GM23338 (cell line): Measurements from ENCODE around the gene TCEAL8. TPM values are rescaled to one million over a fixed set of nuclear protein-coding genes. Genes with fewer than 3 reads are reported as not detected.
A peak's percentile ranks its signal among the peaks of the same experiment; 100 is the strongest.

Source experiments
- ATAC-seq: fragments of 200-7000 bp; cut with Tn5 transposase; 3 replicates; pipeline ENCODE4 v1.9.1; 2020
- DNase-seq: peaks from one replicate; pipeline ENCODE4 v3.0.0-alpha.2; 2015; ENCODE audit warnings: low spot score
- H2AFZ ChIP-seq: fragments of 200-600 bp; sonication (generic); 2 replicates; pipeline ENCODE4 v1.8.0; 2016; ENCODE audit warnings: antibody characterized with exemption, mild to moderate bottlenecking, moderate library complexity
- H3F3A ChIP-seq: fragments of 200-600 bp; sonication (generic); replicated peaks from 2 replicates; pipeline ENCODE4 v1.8.0; 2017; ENCODE audit warnings: antibody characterized with exemption, mixed run types, low read depth
- H3K27ac ChIP-seq: fragments of 200-600 bp; sonication (generic); 2 replicates; pipeline ENCODE4 v1.6.1; 2016; ENCODE audit warnings: low read depth
- H3K27me3 ChIP-seq: fragments of 200-600 bp; sonication (generic); 2 replicates; pipeline ENCODE4 v1.8.0; 2016; ENCODE audit warnings: mild to moderate bottlenecking, mixed run types, moderate library complexity; ENCODE audit not compliant: insufficient read depth
- H3K36me3 ChIP-seq: fragments of 200-600 bp; sonication (generic); 2 replicates; pipeline ENCODE4 v1.8.0; 2016; ENCODE audit warnings: mild to moderate bottlenecking; ENCODE audit not compliant: insufficient read depth
- H3K4me1 ChIP-seq: fragments of 200-600 bp; sonication (generic); 2 replicates; pipeline ENCODE4 v1.8.0; 2016; ENCODE audit warnings: mild to moderate bottlenecking, moderate library complexity; ENCODE audit not compliant: insufficient read depth
- H3K4me2 ChIP-seq: fragments of 200-600 bp; sonication (generic); 2 replicates; pipeline ENCODE4 v1.7.1; 2017; ENCODE audit warnings: mixed run types
- H3K4me3 ChIP-seq: fragments of 200-600 bp; sonication (generic); 2 replicates; pipeline ENCODE4 v1.6.1; 2016; ENCODE audit warnings: mixed run types
- H3K79me2 ChIP-seq: fragments of 200-600 bp; sonication (generic); replicated peaks from 2 replicates; pipeline ENCODE4 v1.8.0; 2017; ENCODE audit warnings: mild to moderate bottlenecking; ENCODE audit not compliant: insufficient read depth
- H3K9me2 ChIP-seq: fragments of 200-600 bp; sonication (generic); 2 replicates; pipeline ENCODE4 v1.8.0; 2017; ENCODE audit not compliant: insufficient read depth
- H4K20me1 ChIP-seq: fragments of 200-600 bp; sonication (generic); replicated peaks from 2 replicates; pipeline ENCODE4 v1.8.0; 2017; ENCODE audit warnings: mild to moderate bottlenecking; ENCODE audit not compliant: insufficient read depth
- H3K27ac Mint-ChIP-seq: 2 replicates; pipeline ENCODE4 v1.8.0; 2020; ENCODE audit warnings: inconsistent platforms, mild to moderate bottlenecking, moderate library complexity, mixed read lengths
- H3K27me3 Mint-ChIP-seq: 3 replicates; pipeline ENCODE4 v1.8.0; 2022; ENCODE audit warnings: low read depth, mild to moderate bottlenecking, moderate library complexity, mixed read lengths, inconsistent platforms; ENCODE audit not compliant: insufficient read depth, poor library complexity
- H3K36me3 Mint-ChIP-seq: 3 replicates; pipeline ENCODE4 v1.8.0; 2021; ENCODE audit warnings: low read depth, mild to moderate bottlenecking, inconsistent platforms, moderate library complexity, mixed read lengths
- H3K4me1 Mint-ChIP-seq: 3 replicates; pipeline ENCODE4 v1.8.0; 2020; ENCODE audit warnings: mild to moderate bottlenecking, inconsistent platforms, mixed read lengths
- H3K4me3 Mint-ChIP-seq: 3 replicates; pipeline ENCODE4 v1.8.0; 2021; ENCODE audit warnings: moderate library complexity, mild to moderate bottlenecking, inconsistent platforms, mixed read lengths
- H3K9me3 Mint-ChIP-seq: 3 replicates; pipeline ENCODE4 v1.8.0; 2020; ENCODE audit warnings: moderate library complexity, mild to moderate bottlenecking, inconsistent platforms, mixed read lengths
- CREB1 ChIP-seq: fragments of 250-450 bp; sonication (Bioruptor Pico); IDR thresholded peaks from 2 replicates; pipeline ENCODE4 v1.5.0; 2020; ENCODE audit warnings: low read depth, mild to moderate bottlenecking, moderate library complexity
- CTCF ChIP-seq, 2 experiments: fragments of 200-600 bp in 1 of 2; sonication (generic) in 1 of 2; conservative IDR thresholded peaks; 2 replicates each; pipeline versions ENCODE4 v1.5.1 to v1.6.1; 2016 to 2017; ENCODE audit warnings: antibody characterized with exemption in 2 of 2, low read depth in 2 of 2, mild to moderate bottlenecking in 2 of 2, moderate library complexity in 1 of 2
- EZH2phosphoT487 ChIP-seq: fragments of 200-600 bp; sonication (generic); IDR thresholded peaks from one replicate; pipeline ENCODE4 v1.8.1; 2018; ENCODE audit warnings: antibody characterized with exemption; ENCODE audit not compliant: unreplicated experiment
- NANOG ChIP-seq: IDR thresholded peaks from 2 replicates; pipeline ENCODE4 v1.6.1; 2016; ENCODE audit warnings: antibody characterized with exemption, borderline replicate concordance
- POLR2AphosphoS5 ChIP-seq: IDR thresholded peaks from 2 replicates; pipeline ENCODE4 v1.6.1; 2016; ENCODE audit warnings: antibody characterized with exemption, low read depth
- ZNF114 ChIP-seq: fragments of 250-450 bp; sonication (Bioruptor Pico); IDR thresholded peaks from 2 replicates; pipeline ENCODE4 v1.5.0; 2020; ENCODE audit warnings: mild to moderate bottlenecking, moderate library complexity
- polyA plus RNA-seq: library from polyadenylated mRNA; unstranded; fragments of >200 nt; fragmentation: Nextera tagmentation; extraction: Ambion mirVana; gene quantifications from 2 replicates; pipeline ENCODE4 v1.2.1, GENCODE V29; 2016
- total RNA-seq: library from RNA; depleted of rRNA; stranded (reverse); fragments of >200 nt; shearing (Covaris generic); gene quantifications from 2 replicates; pipeline ENCODE4 v1.2.3, GENCODE V29; 2014
- TF ChIP-seq, protein P1 (sequence below): fragments of 250-450 bp; sonication (Bioruptor Pico); IDR thresholded peaks from 2 replicates; pipeline ENCODE4 v1.5.0; 2020; ENCODE audit warnings: mild to moderate bottlenecking, moderate library complexity

The TCEAL8 gene
- total and polyA plus RNA-seq, 2 experiments from 2014 or later, result 105 to 168 TPM

- Histone ChIP-seq H3K79me2 (peaks cover 5% of the 10 kb centered on the region; the same call in 1 of the 2 replicates), H3F3A (no peaks in the 10 kb centered on the region), H3K9me2 (no peaks in the 10 kb centered on the region), H3K27ac (peak overlapping the region; percentile 90), H3K27me3 (peaks cover 7% of the 10 kb centered on the region; the same call in 1 of the 2 replicates), H3K4me2 (peak overlapping the region; percentile 76), H3K4me1 (0 out of 2 replicates have a peak, but pooled peaks cover 6% of the 10 kb centered on the region), H4K20me1 (no peaks in the 10 kb centered on the region), H3K36me3 (no peaks in the 10 kb centered on the region), H2AFZ (no peak overlapping the region), H3K4me3 (peak overlapping the region; percentile 70)
- Mint-ChIP-seq H3K9me3 (no peaks in the 10 kb centered on the region), H3K27me3 (peaks cover 6% of the 10 kb centered on the region), H3K4me3 (peak overlapping the region; percentile 77), H3K27ac (peak overlapping the region; percentile 96), H3K36me3 (peaks cover 21% of the 10 kb centered on the region), H3K4me1 (peaks cover 23% of the 10 kb centered on the region)
- ATAC-seq (peak; percentile 54), DNase-seq (peak; percentile 55)
- TF ChIP-seq ZNF114 (no peak), NANOG (no peak), EZH2phosphoT487 (no peak), CREB1 (CRISPR knock-in tag) (no peak), CTCF (conservative IDR thresholded peaks at IDR 0.05; ENCODE audit: low read depth in 2 of 2) (no peak), POLR2AphosphoS5 (no peak)
- TF ChIP-seq, protein P1, sequence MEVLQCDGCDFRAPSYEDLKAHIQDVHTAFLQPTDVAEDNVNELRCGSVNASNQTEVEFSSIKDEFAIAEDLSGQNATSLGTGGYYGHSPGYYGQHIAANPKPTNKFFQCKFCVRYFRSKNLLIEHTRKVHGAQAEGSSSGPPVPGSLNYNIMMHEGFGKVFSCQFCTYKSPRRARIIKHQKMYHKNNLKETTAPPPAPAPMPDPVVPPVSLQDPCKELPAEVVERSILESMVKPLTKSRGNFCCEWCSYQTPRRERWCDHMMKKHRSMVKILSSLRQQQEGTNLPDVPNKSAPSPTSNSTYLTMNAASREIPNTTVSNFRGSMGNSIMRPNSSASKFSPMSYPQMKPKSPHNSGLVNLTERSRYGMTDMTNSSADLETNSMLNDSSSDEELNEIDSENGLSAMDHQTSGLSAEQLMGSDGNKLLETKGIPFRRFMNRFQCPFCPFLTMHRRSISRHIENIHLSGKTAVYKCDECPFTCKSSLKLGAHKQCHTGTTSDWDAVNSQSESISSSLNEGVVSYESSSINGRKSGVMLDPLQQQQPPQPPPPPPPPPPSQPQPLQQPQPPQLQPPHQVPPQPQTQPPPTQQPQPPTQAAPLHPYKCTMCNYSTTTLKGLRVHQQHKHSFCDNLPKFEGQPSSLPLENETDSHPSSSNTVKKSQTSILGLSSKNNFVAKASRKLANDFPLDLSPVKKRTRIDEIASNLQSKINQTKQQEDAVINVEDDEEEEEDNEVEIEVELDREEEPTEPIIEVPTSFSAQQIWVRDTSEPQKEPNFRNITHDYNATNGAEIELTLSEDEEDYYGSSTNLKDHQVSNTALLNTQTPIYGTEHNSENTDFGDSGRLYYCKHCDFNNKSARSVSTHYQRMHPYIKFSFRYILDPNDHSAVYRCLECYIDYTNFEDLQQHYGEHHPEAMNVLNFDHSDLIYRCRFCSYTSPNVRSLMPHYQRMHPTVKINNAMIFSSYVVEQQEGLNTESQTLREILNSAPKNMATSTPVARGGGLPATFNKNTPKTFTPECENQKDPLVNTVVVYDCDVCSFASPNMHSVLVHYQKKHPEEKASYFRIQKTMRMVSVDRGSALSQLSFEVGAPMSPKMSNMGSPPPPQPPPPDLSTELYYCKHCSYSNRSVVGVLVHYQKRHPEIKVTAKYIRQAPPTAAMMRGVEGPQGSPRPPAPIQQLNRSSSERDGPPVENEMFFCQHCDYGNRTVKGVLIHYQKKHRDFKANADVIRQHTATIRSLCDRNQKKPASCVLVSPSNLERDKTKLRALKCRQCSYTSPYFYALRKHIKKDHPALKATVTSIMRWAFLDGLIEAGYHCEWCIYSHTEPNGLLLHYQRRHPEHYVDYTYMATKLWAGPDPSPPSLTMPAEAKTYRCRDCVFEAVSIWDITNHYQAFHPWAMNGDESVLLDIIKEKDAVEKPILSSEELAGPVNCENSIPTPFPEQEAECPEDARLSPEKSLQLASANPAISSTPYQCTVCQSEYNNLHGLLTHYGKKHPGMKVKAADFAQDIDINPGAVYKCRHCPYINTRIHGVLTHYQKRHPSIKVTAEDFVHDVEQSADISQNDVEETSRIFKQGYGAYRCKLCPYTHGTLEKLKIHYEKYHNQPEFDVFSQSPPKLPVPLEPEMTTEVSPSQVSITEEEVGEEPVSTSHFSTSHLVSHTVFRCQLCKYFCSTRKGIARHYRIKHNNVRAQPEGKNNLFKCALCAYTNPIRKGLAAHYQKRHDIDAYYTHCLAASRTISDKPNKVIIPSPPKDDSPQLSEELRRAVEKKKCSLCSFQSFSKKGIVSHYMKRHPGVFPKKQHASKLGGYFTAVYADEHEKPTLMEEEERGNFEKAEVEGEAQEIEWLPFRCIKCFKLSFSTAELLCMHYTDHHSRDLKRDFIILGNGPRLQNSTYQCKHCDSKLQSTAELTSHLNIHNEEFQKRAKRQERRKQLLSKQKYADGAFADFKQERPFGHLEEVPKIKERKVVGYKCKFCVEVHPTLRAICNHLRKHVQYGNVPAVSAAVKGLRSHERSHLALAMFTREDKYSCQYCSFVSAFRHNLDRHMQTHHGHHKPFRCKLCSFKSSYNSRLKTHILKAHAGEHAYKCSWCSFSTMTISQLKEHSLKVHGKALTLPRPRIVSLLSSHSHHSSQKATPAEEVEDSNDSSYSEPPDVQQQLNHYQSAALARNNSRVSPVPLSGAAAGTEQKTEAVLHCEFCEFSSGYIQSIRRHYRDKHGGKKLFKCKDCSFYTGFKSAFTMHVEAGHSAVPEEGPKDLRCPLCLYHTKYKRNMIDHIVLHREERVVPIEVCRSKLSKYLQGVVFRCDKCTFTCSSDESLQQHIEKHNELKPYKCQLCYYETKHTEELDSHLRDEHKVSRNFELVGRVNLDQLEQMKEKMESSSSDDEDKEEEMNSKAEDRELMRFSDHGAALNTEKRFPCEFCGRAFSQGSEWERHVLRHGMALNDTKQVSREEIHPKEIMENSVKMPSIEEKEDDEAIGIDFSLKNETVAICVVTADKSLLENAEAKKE (CRISPR knock-in tag), result no peak
Measured at GRCh38 chrX:103215425-103215991, 39.4 kb downstream of the TCEAL8 start.
